Adrenal gland (tissue), 12 donors: ENCODE measurements around the gene SCO2. TPM values are rescaled to one million over a fixed set of nuclear protein-coding genes. Genes with fewer than 3 reads are reported as not detected.

Source experiments
- DNase-seq, 7 donors: peaks; one replicate each; pipeline ENCODE4 v3.0.0-alpha.2; 2019 to 2020
- H3K27ac ChIP-seq, 5 donors: fragments of 200-600 bp; sonication (generic) in 4 of 5; 1 replicate in 3 of 5; 2 replicates in 2 of 5; pipeline versions ENCODE4 v1.5.1 to v1.8.0; 2016 to 2020; ENCODE audit warnings: mild to moderate bottlenecking in 1 of 5
- H3K27me3 ChIP-seq: fragments of 200-600 bp; 2 replicates; pipeline ENCODE4 v1.8.0; 2021
- H3K36me3 ChIP-seq, 2 donors: fragments of 200-600 bp; replicated peaks in 1 of 2; 1 replicate in 1 of 2; 2 replicates in 1 of 2; pipeline versions ENCODE4 v1.5.1 to v1.8.0; 2018 to 2022
- H3K4me1 ChIP-seq, 2 donors: fragments of 200-600 bp; replicated peaks in 1 of 2; 1 replicate in 1 of 2; 2 replicates in 1 of 2; pipeline versions ENCODE4 v1.5.1 to v1.8.0; 2018 to 2021
- H3K4me3 ChIP-seq, 4 donors: fragments of 200-600 bp; sonication (generic) in 3 of 4; one replicate each; pipeline ENCODE4 v1.5.1; 2016 to 2018
- H3K9me3 ChIP-seq, 3 donors: fragments of 200-600 bp; sonication (generic) in 1 of 3; replicated peaks in 1 of 3; 1 replicate in 2 of 3; 2 replicates in 1 of 3; pipeline versions ENCODE4 v1.5.1 to v1.8.0; 2016 to 2021
- CTCF ChIP-seq, 6 experiments: fragments of 450-650 bp in 4 of 6; fragments of 200-600 bp in 2 of 6; sonication (generic) in 1 of 6; IDR thresholded peaks; 1 replicate in 5 of 6; 2 replicates in 1 of 6; pipeline versions ENCODE4 v1.5.1 to v1.8.0; 2016 to 2021; ENCODE audit warnings: antibody characterized with exemption in 6 of 6, mild to moderate bottlenecking in 2 of 6, moderate library complexity in 1 of 6
- POLR2A ChIP-seq, 2 donors: fragments of 450-650 bp; IDR thresholded peaks; one replicate each; pipeline ENCODE4 v1.6.1; 2017; ENCODE audit warnings: antibody characterized with exemption in 2 of 2, mild to moderate bottlenecking in 2 of 2, moderate library complexity in 1 of 2
- WGBS, 4 donors: extraction: QIAGEN DNeasy Blood & Tissue Kit in 2 of 4; methylation state at CpG; one replicate each; pipeline versions ENCODE4 v1.1.5 to v1.1.7; 2013 to 2017; 5-methylcytosine and 5-hydroxymethylcytosine counted together
- intact Hi-C, 2 donors: fragments of 100-400 bp; cut with DNase I; formaldehyde crosslinking; loops; one replicate each; pipeline versions ENCODE4 v1.14.1 to v1.15.0; 2022 to 2023
- polyA plus RNA-seq, 3 donors: library from polyadenylated mRNA; stranded (reverse); fragments of 200-250 nt in 2 of 3; fragments of 350-450 nt in 1 of 3; fragmentation: Illumina TruSeq in 1 of 3; extraction: RNeasy Lipid Tissue Mini Kit (QIAGEN cat#74804) in 1 of 3; gene quantifications; one replicate each; pipeline ENCODE4 v1.2.3, GENCODE V29; 2013 to 2014
- total RNA-seq, 9 donors: library from RNA; depleted of rRNA in 4 of 9; stranded (reverse); fragments of >200 nt in 4 of 9; fragments of 120-200 nt in 1 of 9; fragmentation: NEBNext Ultra II Directional in 1 of 9; extraction: Animal tissue kit (Norgen Biotek cat#: 25700) in 1 of 9; gene quantifications; one replicate each; pipeline versions ENCODE4 v1.1.0 to v1.2.4, GENCODE V29; 2013 to 2023
- donor health status: healthy with polysubstance abuse.
- donor health status: Bipolar disorder and iron deficiency.
- donor health status: DM: yes; HTN: yes; CAD: no.
- donor health status: DM: no; HTN: no; CAD: no.
- donor health status: DM: no; HTN: no; CAD: no.
- donor health status: DM: yes; HTN: yes; CAD: no.

Gene SCO2
- total and polyA plus RNA-seq, 12 donors = 0.78 to 7.8 (median 1.7) TPM; not detected in 3

GRCh38 chr22:50481045-50481439 lies 44.4 kb downstream of the SCO2 start:
- no peak overlapping the region for H3K27ac ChIP-seq
- intact Hi-C loops = no loop called here
- TF ChIP-seq POLR2A (IDR thresholded peaks at IDR 0.05) (no peak), CTCF (IDR thresholded peaks at IDR 0.05) (no peak)

GRCh38 chr22:50479721-50480120 lies 45.7 kb downstream of the SCO2 start:
- no peaks in the 10 kb centered on the region for H3K9me3 ChIP-seq
- H3K27me3 ChIP-seq = peaks cover 36% of the 10 kb centered on the region
- H3K36me3 ChIP-seq = no peaks in the 10 kb centered on the region
- no peak overlapping the region for H3K4me3 ChIP-seq
- TF ChIP-seq POLR2A (IDR thresholded peaks at IDR 0.05) (no peak), CTCF (IDR thresholded peaks at IDR 0.05) (no peak)
- no peak for DNase-seq
- WGBS, 4 donors = 69 to 76% (median 74%) methylated on average over 11 of the region's 11 CpGs
- intact Hi-C loops = no loop called here
- no peak overlapping the region for H3K27ac ChIP-seq
- peaks cover 0 to 19% of the 10 kb centered on the region in 2 donors for H3K4me1 ChIP-seq

More at GRCh38 chr22:50481045-50481439, 44.4 kb downstream of the SCO2 start:
- no peaks in the 10 kb centered on the region for H3K36me3 ChIP-seq
- H3K9me3 ChIP-seq = no peaks in the 10 kb centered on the region
- DNase-seq = no peak
- H3K4me1 ChIP-seq = peaks cover 0 to 14% of the 10 kb centered on the region in 2 donors
- WGBS, 4 donors = 2 to 7% (median 4%) methylated on average over 16 to 45 of the region's 45 CpGs; no CpG with 5 or more reads in 1 of the 4 donors
- H3K4me3 ChIP-seq = peak overlapping the region in 2 of 4 donors; percentile 17 to 56
- peaks cover 36% of the 10 kb centered on the region for H3K27me3 ChIP-seq

- intact Hi-C loops = no loop called here
- H3K27me3 ChIP-seq = peaks cover 29% of the 10 kb centered on the region
- peaks cover 10 to 31% of the 10 kb centered on the region in 2 donors for H3K4me1 ChIP-seq
- TF ChIP-seq CTCF (IDR thresholded peaks at IDR 0.05) (no peak), POLR2A (IDR thresholded peaks at IDR 0.05) (no peak)
- no peak overlapping the region for H3K4me3 ChIP-seq
- no peak overlapping the region for H3K27ac ChIP-seq
- DNase-seq = no peak
- H3K9me3 ChIP-seq = no peaks in the 10 kb centered on the region
- no peaks in the 10 kb centered on the region for H3K36me3 ChIP-seq
- 88 to 96% (median 91%) methylated on average over 6 to 12 of the region's 12 CpGs for WGBS, 4 donors
Measured at GRCh38 chr22:50477923-50478322, 47.5 kb downstream of the SCO2 start.

- H3K27ac ChIP-seq = no peak overlapping the region
- no peaks in the 10 kb centered on the region for H3K9me3 ChIP-seq
- no peaks in the 10 kb centered on the region for H3K36me3 ChIP-seq
- DNase-seq = no peak
- H3K4me3 ChIP-seq = no peak overlapping the region
- intact Hi-C loops = no loop called here
- H3K4me1 ChIP-seq = peaks cover 13 to 36% of the 10 kb centered on the region in 2 donors
- peaks cover 19% of the 10 kb centered on the region for H3K27me3 ChIP-seq
- WGBS, 4 donors = 73 to 82% (median 76%) methylated on average over 4 to 7 of the region's 7 CpGs
- no peak for TF ChIP-seq POLR2A (IDR thresholded peaks at IDR 0.05)
- TF ChIP-seq CTCF (IDR thresholded peaks at IDR 0.05) = no peak
Measured at GRCh38 chr22:50476868-50477267, 48.5 kb downstream of the SCO2 start.
